Astrocyte (in vitro differentiated cells and primary cell): ENCODE measurements around the gene TRAF1. TPM values are rescaled to one million over a fixed set of nuclear protein-coding genes. Genes with fewer than 3 reads are reported as not detected.

Source experiments
- DNase-seq: peaks from one replicate; pipeline ENCODE4 v3.0.0-alpha.2; 2010; ENCODE audit warnings: low read depth
- FAIRE-seq: peaks from 2 replicates; lab custom pipeline; 2011; peaks lifted over from hg19 to GRCh38; lab: Jason Lieb, UNC
- H2AFZ ChIP-seq: 2 replicates; pipeline ENCODE4 v1.6.0; 2012; ENCODE audit warnings: low read depth, low read length, inconsistent platforms
- H3K27ac ChIP-seq: 2 replicates; pipeline ENCODE4 v1.5.1; 2011; ENCODE audit warnings: low read depth, low read length, inconsistent platforms
- H3K27me3 ChIP-seq: 2 replicates; pipeline ENCODE4 v1.6.0; 2011; ENCODE audit warnings: low read length, inconsistent platforms; ENCODE audit not compliant: insufficient read depth
- H3K36me3 ChIP-seq: 2 replicates; pipeline ENCODE4 v1.5.1; 2011; ENCODE audit warnings: low read length, inconsistent platforms; ENCODE audit not compliant: insufficient read depth
- H3K4me1 ChIP-seq: 2 replicates; pipeline ENCODE4 v1.5.1; 2011; ENCODE audit warnings: low read length, inconsistent platforms; ENCODE audit not compliant: insufficient read depth
- H3K4me2 ChIP-seq: 2 replicates; pipeline ENCODE4 v1.6.0; 2012; ENCODE audit warnings: low read length, inconsistent platforms
- H3K4me3 ChIP-seq: 2 replicates; pipeline ENCODE4 v1.5.1; 2011; ENCODE audit warnings: low read depth, mild to moderate bottlenecking, low read length, inconsistent platforms; ENCODE audit not compliant: insufficient read depth
- H3K79me2 ChIP-seq: 2 replicates; pipeline ENCODE4 v1.6.0; 2012; ENCODE audit warnings: mild to moderate bottlenecking, low read length, inconsistent platforms; ENCODE audit not compliant: insufficient read depth
- H3K9ac ChIP-seq: 2 replicates; pipeline ENCODE4 v1.6.0; 2012; ENCODE audit warnings: mild to moderate bottlenecking, low read length, inconsistent platforms
- H3K9me3 ChIP-seq: 2 replicates; pipeline ENCODE4 v1.5.1; 2012; ENCODE audit warnings: low read depth, mild to moderate bottlenecking, low read length, inconsistent platforms; ENCODE audit not compliant: insufficient read depth
- H4K20me1 ChIP-seq: 2 replicates; pipeline ENCODE4 v1.6.0; 2012; ENCODE audit warnings: low read length, inconsistent platforms; ENCODE audit not compliant: insufficient read depth
- H3K27ac Mint-ChIP-seq: one replicate; pipeline ENCODE4 v1.8.0; 2021; ENCODE audit warnings: mild to moderate bottlenecking, mixed read lengths; ENCODE audit not compliant: unreplicated experiment
- H3K27me3 Mint-ChIP-seq: one replicate; pipeline ENCODE4 v1.8.0; 2021; ENCODE audit warnings: low read depth, mixed read lengths; ENCODE audit not compliant: unreplicated experiment
- H3K36me3 Mint-ChIP-seq: one replicate; pipeline ENCODE4 v1.8.0; 2021; ENCODE audit warnings: low read depth, mixed read lengths; ENCODE audit not compliant: unreplicated experiment
- H3K4me1 Mint-ChIP-seq: one replicate; pipeline ENCODE4 v1.8.0; 2021; ENCODE audit warnings: low read depth, mixed read lengths; ENCODE audit not compliant: unreplicated experiment
- H3K4me3 Mint-ChIP-seq: one replicate; pipeline ENCODE4 v1.8.0; 2021; ENCODE audit warnings: mild to moderate bottlenecking, moderate library complexity, mixed read lengths; ENCODE audit not compliant: unreplicated experiment
- H3K9me3 Mint-ChIP-seq: one replicate; pipeline ENCODE4 v1.8.0; 2021; ENCODE audit warnings: mild to moderate bottlenecking, mixed read lengths; ENCODE audit not compliant: unreplicated experiment
- EZH2 ChIP-seq: IDR thresholded peaks from 2 replicates; pipeline ENCODE4 v1.6.1; 2012; ENCODE audit warnings: mild to moderate bottlenecking, low read length, inconsistent platforms; ENCODE audit not compliant: insufficient read depth
- total RNA-seq: library from RNA; stranded (reverse); gene quantifications from 2 replicates; pipeline ENCODE4 v1.2.1, GENCODE V29; 2021
- TF ChIP-seq, protein P1 (sequence below): IDR thresholded peaks from 2 replicates; pipeline ENCODE4 v1.5.1; 2011; ENCODE audit warnings: low read depth, mild to moderate bottlenecking, inconsistent platforms, low read length, moderate library complexity; ENCODE audit not compliant: insufficient read depth

The TRAF1 gene
- total RNA-seq, 1 donor from 2014 or later: 4.2 TPM

DNA sequence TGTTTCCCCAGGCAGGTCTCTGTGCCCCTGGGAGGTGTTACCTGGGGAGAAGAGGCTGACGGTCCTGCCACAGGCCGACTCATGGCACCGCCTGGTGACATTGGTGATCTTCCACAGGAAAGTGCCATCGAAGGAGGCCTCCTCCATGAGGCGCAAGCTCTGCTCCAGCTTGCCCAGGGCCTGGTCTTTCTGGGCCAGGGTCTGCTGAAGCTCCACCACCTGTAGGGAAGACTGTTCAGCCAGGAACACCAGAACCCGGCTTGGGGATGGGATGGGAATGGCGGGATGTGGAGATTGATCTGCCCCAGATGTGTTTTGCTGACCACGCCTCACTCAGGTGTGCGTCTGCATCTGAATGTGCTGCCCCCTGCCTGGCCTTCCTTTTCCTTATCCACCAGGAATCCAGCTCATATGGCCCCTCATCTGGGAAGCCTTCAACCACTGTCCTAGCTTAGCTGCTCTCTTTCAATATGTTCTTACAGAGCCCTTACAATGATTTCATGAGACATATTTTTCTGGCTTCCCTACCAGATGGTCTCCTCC, 15.2 kb downstream of the TRAF1 start:
- H3K79me2 ChIP-seq: no peaks in the 10 kb centered on the region
- H3K9ac ChIP-seq: no peak overlapping the region
- Mint-ChIP-seq H3K27me3 (peaks cover 3% of the 10 kb centered on the region), H3K27ac (no peak overlapping the region), H3K4me1 (peaks cover 4% of the 10 kb centered on the region), H3K36me3 (peaks cover 9% of the 10 kb centered on the region), H3K4me3 (no peak overlapping the region), H3K9me3 (no peaks in the 10 kb centered on the region)
- no peaks in the 10 kb centered on the region for H3K9me3 ChIP-seq
- DNase-seq: no peak
- no peak overlapping the region for H3K4me3 ChIP-seq
- no peaks in the 10 kb centered on the region for H3K27me3 ChIP-seq
- no peaks in the 10 kb centered on the region for H4K20me1 ChIP-seq
- FAIRE-seq: no peak
- H2AFZ ChIP-seq: no peak overlapping the region
- no peak overlapping the region for H3K27ac ChIP-seq
- no peak overlapping the region for H3K4me2 ChIP-seq
- TF ChIP-seq EZH2: no peak
- TF ChIP-seq, protein P1, sequence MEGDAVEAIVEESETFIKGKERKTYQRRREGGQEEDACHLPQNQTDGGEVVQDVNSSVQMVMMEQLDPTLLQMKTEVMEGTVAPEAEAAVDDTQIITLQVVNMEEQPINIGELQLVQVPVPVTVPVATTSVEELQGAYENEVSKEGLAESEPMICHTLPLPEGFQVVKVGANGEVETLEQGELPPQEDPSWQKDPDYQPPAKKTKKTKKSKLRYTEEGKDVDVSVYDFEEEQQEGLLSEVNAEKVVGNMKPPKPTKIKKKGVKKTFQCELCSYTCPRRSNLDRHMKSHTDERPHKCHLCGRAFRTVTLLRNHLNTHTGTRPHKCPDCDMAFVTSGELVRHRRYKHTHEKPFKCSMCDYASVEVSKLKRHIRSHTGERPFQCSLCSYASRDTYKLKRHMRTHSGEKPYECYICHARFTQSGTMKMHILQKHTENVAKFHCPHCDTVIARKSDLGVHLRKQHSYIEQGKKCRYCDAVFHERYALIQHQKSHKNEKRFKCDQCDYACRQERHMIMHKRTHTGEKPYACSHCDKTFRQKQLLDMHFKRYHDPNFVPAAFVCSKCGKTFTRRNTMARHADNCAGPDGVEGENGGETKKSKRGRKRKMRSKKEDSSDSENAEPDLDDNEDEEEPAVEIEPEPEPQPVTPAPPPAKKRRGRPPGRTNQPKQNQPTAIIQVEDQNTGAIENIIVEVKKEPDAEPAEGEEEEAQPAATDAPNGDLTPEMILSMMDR: no peak
- H3K4me1 ChIP-seq: no peaks in the 10 kb centered on the region
- H3K36me3 ChIP-seq: peaks cover 3% of the 10 kb centered on the region

DNA sequence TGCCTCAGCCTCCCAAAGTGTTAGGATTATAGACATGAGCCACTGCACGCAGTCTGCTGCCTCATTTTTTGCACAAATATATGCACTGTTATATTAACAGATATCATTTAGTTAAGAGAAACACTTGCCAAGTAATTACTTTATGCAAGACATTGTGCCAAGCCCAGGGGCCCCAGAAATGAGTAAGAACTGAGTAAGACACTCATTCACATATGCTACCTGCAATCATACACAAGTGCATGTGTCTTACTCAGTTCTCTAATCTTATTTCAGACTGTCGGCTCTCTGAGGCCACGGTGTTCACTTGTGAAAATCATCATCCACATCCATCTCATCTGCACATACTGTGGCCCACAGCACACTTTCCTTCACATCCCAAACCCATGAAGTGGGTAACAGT, 16.0 kb downstream of the TRAF1 start:
- Mint-ChIP-seq H3K27ac (no peak overlapping the region), H3K27me3 (peaks cover 3% of the 10 kb centered on the region), H3K4me1 (no peaks in the 10 kb centered on the region), H3K9me3 (no peaks in the 10 kb centered on the region), H3K36me3 (peaks cover 9% of the 10 kb centered on the region), H3K4me3 (no peak overlapping the region)
- Histone ChIP-seq H3K9ac (no peak overlapping the region), H3K4me3 (no peak overlapping the region), H3K36me3 (peaks cover 3% of the 10 kb centered on the region), H3K27ac (no peak overlapping the region), H3K79me2 (no peaks in the 10 kb centered on the region), H3K4me1 (no peaks in the 10 kb centered on the region), H3K9me3 (no peaks in the 10 kb centered on the region), H3K27me3 (no peaks in the 10 kb centered on the region), H4K20me1 (no peaks in the 10 kb centered on the region), H3K4me2 (no peak overlapping the region), H2AFZ (no peak overlapping the region)
- no peak for TF ChIP-seq EZH2
- TF ChIP-seq, protein P1: no peak
- no peak for DNase-seq
- FAIRE-seq: no peak

DNA sequence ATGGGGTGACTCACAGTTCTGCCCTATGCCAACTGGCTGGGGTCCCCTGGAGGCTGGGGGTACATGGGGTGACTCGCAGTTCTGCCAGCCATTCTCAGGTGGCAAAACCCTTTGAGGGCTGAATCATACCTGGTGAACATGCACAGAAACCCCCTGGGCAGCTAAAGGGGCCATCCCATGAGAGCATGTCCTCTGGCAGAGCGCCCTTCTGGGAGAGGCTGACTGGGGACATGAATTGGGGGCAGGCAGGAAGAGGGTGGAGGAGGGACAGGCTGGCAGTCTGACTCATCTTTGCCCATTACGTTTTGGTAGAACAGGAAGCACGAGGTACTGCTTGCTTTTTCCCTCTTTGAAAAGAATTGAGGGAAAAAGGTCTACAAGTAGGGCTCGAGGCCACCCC, 16.7 kb downstream of the TRAF1 start:
- H3K4me3 Mint-ChIP-seq: no peak overlapping the region
- peaks cover 3% of the 10 kb centered on the region for H3K36me3 ChIP-seq
- no peaks in the 10 kb centered on the region for H3K9me3 ChIP-seq
- no peak overlapping the region for H3K27ac Mint-ChIP-seq
- no peak for FAIRE-seq
- H3K4me2 ChIP-seq: no peak overlapping the region
- H3K9ac ChIP-seq: no peak overlapping the region
- H3K27me3 Mint-ChIP-seq: peaks cover 3% of the 10 kb centered on the region
- no peaks in the 10 kb centered on the region for H3K9me3 Mint-ChIP-seq
- H3K4me1 ChIP-seq: no peaks in the 10 kb centered on the region
- no peak overlapping the region for H3K27ac ChIP-seq
- no peak for DNase-seq
- no peaks in the 10 kb centered on the region for H4K20me1 ChIP-seq
- H3K27me3 ChIP-seq: no peaks in the 10 kb centered on the region
- peaks cover 9% of the 10 kb centered on the region for H3K36me3 Mint-ChIP-seq
- H3K4me1 Mint-ChIP-seq: no peaks in the 10 kb centered on the region
- H3K79me2 ChIP-seq: no peaks in the 10 kb centered on the region
- TF ChIP-seq, protein P1: no peak
- TF ChIP-seq EZH2: no peak
- no peak overlapping the region for H2AFZ ChIP-seq
- H3K4me3 ChIP-seq: no peak overlapping the region
